SK-N-SH (cell line): ENCODE data around the gene TAP1. TPM values are rescaled to one million over a fixed set of nuclear protein-coding genes. Genes with fewer than 3 reads are reported as not detected.

Source experiments
- CTCF ChIA-PET: fragments of 300-600, 350-600 bp; formaldehyde crosslinking; extraction: SDS; loops from one replicate; lab custom pipeline; 2021; lab: Yijun Ruan, JAX
- POLR2A ChIA-PET: fragments of 350-600 bp; sonication (Branson Sonifier 250); formaldehyde crosslinking; extraction: SDS; loops from one replicate; lab custom pipeline; 2020; ENCODE audit warnings: antibody characterized with exemption, inconsistent platforms; lab: Yijun Ruan, JAX
- DNase-seq: peaks from one replicate; pipeline ENCODE4 v3.0.0; 2012
- H2AFZ ChIP-seq: fragments of 200-600 bp; sonication (generic); 2 replicates; pipeline ENCODE4 v1.8.1; 2016; ENCODE audit warnings: antibody characterized with exemption, mild to moderate bottlenecking, low read depth
- H3F3A ChIP-seq: fragments of 200-600 bp; sonication (generic); replicated peaks from 2 replicates; pipeline ENCODE3; 2016; ENCODE audit warnings: antibody characterized with exemption, mild to moderate bottlenecking; ENCODE audit not compliant: insufficient read depth
- H3K27ac ChIP-seq, 2 experiments: fragments of 200-500 bp in 1 of 2; fragments of 200-600 bp in 1 of 2; sonication (Bioruptor generic) in 1 of 2; sonication (generic), shearing (Covaris generic) in 1 of 2; 2 replicates each; pipeline versions ENCODE4 v1.5.1 to v1.6.1; 2014 to 2016; ENCODE audit warnings: low read depth in 2 of 2, inconsistent platforms in 1 of 2, low read length in 1 of 2, mild to moderate bottlenecking in 1 of 2, mixed read lengths in 1 of 2
- H3K27me3 ChIP-seq: fragments of 200-600 bp; sonication (generic), shearing (Covaris generic); 2 replicates; pipeline ENCODE4 v1.6.1; 2016; ENCODE audit warnings: mixed run types; ENCODE audit not compliant: insufficient read depth
- H3K36me3 ChIP-seq, 2 experiments: fragments of 200-500 bp in 1 of 2; fragments of 200-600 bp in 1 of 2; sonication (Bioruptor generic) in 1 of 2; sonication (generic) in 1 of 2; replicated peaks in 1 of 2; 2 replicates each; pipeline versions ENCODE3 to v1.5.1; 2014 to 2016; ENCODE audit warnings: low read length in 1 of 2, mild to moderate bottlenecking in 1 of 2; ENCODE audit not compliant: insufficient read depth in 2 of 2, control insufficient read depth in 1 of 2
- H3K4me1 ChIP-seq, 2 experiments: fragments of 200-500 bp in 1 of 2; fragments of 200-600 bp in 1 of 2; sonication (Bioruptor generic) in 1 of 2; sonication (generic), shearing (Covaris generic) in 1 of 2; 2 replicates each; pipeline versions ENCODE4 v1.5.1 to v1.6.1; 2014 to 2016; ENCODE audit warnings: low read depth in 1 of 2, low read length in 1 of 2, mixed run types in 1 of 2; ENCODE audit not compliant: insufficient read depth in 2 of 2, control insufficient read depth in 1 of 2
- H3K4me2 ChIP-seq: fragments of 200-600 bp; sonication (generic), shearing (Covaris generic); 2 replicates; pipeline ENCODE4 v1.6.1; 2017; ENCODE audit warnings: mixed run types
- H3K4me3 ChIP-seq, 2 experiments: fragments of 200-500 bp in 1 of 2; fragments of 200-600 bp in 1 of 2; sonication (Bioruptor generic) in 1 of 2; sonication (generic), shearing (Covaris generic) in 1 of 2; 2 replicates each; pipeline versions ENCODE4 v1.5.1 to v1.8.1; 2014 to 2016; ENCODE audit warnings: low read depth in 2 of 2, inconsistent platforms in 1 of 2, low read length in 1 of 2, mild to moderate bottlenecking in 1 of 2, mixed read lengths in 1 of 2, moderate library complexity in 1 of 2
- H3K79me2 ChIP-seq: fragments of 200-600 bp; sonication (generic); 2 replicates; pipeline ENCODE4 v1.8.1; 2017; ENCODE audit warnings: mild to moderate bottlenecking; ENCODE audit not compliant: insufficient read depth
- H3K9ac ChIP-seq: fragments of 200-600 bp; sonication (generic); 2 replicates; pipeline ENCODE4 v1.6.1; 2017; ENCODE audit warnings: mixed run types
- H3K9me2 ChIP-seq: fragments of 200-600 bp; sonication (generic); 2 replicates; pipeline ENCODE4 v1.6.1; 2017; ENCODE audit warnings: mixed run types
- H3K9me3 ChIP-seq: fragments of 200-600 bp; sonication (generic); 2 replicates; pipeline ENCODE4 v1.6.1; 2017; ENCODE audit warnings: mixed run types, mild to moderate bottlenecking, moderate library complexity
- H4K20me1 ChIP-seq: fragments of 200-600 bp; sonication (generic); 2 replicates; pipeline ENCODE4 v1.6.1; 2017; ENCODE audit warnings: mild to moderate bottlenecking, mixed run types; ENCODE audit not compliant: insufficient read depth
- CHD2 ChIP-seq: fragments of 150-350 bp; IDR thresholded peaks from 2 replicates; pipeline ENCODE4 v1.6.1; 2018; ENCODE audit warnings: low read length; ENCODE audit not compliant: partially characterized antibody
- FOSL2 ChIP-seq: IDR thresholded peaks from 2 replicates; pipeline ENCODE4 v1.4.0; 2012; ENCODE audit warnings: low read depth, mild to moderate bottlenecking, moderate library complexity, borderline replicate concordance
- FOXM1 ChIP-seq: IDR thresholded peaks from 2 replicates; pipeline ENCODE4 v1.4.0; 2012; ENCODE audit warnings: low read depth, mild to moderate bottlenecking
- GABPA ChIP-seq: IDR thresholded peaks from 2 replicates; pipeline ENCODE4 v1.4.0; 2012; ENCODE audit warnings: low read depth, mild to moderate bottlenecking
- GATA2 ChIP-seq: sonication (generic); formaldehyde crosslinking; IDR thresholded peaks from 2 replicates; pipeline ENCODE4 v1.5.0; 2020; ENCODE audit warnings: mild to moderate bottlenecking, missing genetic modification reagents
- MAX ChIP-seq: IDR thresholded peaks from 2 replicates; pipeline ENCODE4 v1.4.0; 2012; ENCODE audit warnings: low read depth
- MXI1 ChIP-seq: IDR thresholded peaks from 2 replicates; pipeline ENCODE4 v1.6.1; 2012; ENCODE audit warnings: mild to moderate bottlenecking, low read depth, low read length, improper control_type of control experiment
- NFIC ChIP-seq: IDR thresholded peaks from 2 replicates; pipeline ENCODE4 v1.4.0; 2012; ENCODE audit warnings: borderline replicate concordance
- NRF1 ChIP-seq: IDR thresholded peaks from 2 replicates; pipeline ENCODE4 v1.6.1; 2012; ENCODE audit warnings: low read depth, mild to moderate bottlenecking, low read length
- SIN3A ChIP-seq: IDR thresholded peaks from 2 replicates; pipeline ENCODE4 v1.6.1; 2012; ENCODE audit warnings: low read depth, mild to moderate bottlenecking, low read length, moderate library complexity, borderline replicate concordance
- TAF1 ChIP-seq: IDR thresholded peaks from 2 replicates; pipeline ENCODE4 v1.6.1; 2012; ENCODE audit warnings: low read depth, mild to moderate bottlenecking, low read length, moderate library complexity, borderline replicate concordance
- TCF12 ChIP-seq: IDR thresholded peaks from 2 replicates; pipeline ENCODE4 v1.4.0; 2012
- USF1 ChIP-seq: IDR thresholded peaks from 2 replicates; pipeline ENCODE4 v1.4.0; 2012; ENCODE audit warnings: low read depth, borderline replicate concordance
- USF2 ChIP-seq: fragments of 150-350 bp; IDR thresholded peaks from 2 replicates; pipeline ENCODE4 v1.6.1; 2017; ENCODE audit warnings: antibody characterized with exemption, low read length, low read depth, borderline replicate concordance
- YY1 ChIP-seq: IDR thresholded peaks from 2 replicates; pipeline ENCODE4 v1.4.0; 2012; ENCODE audit warnings: low read depth, mild to moderate bottlenecking
- ZBTB33 ChIP-seq: IDR thresholded peaks from 2 replicates; pipeline ENCODE4 v1.4.0; 2012; ENCODE audit warnings: low read depth, borderline replicate concordance
- WGBS: methylation state at CpG from one replicate; pipeline ENCODE4 v1.1.6; 2017; ENCODE audit warnings: low lambda C conversion rate; 5-methylcytosine and 5-hydroxymethylcytosine counted together
- polyA plus RNA-seq, 3 experiments: library from polyadenylated mRNA; depleted of rRNA; stranded (reverse); fragments of >200 nt; gene quantifications; 2 replicates each; pipeline ENCODE4 v1.2.3, GENCODE V29; 2012
- TF ChIP-seq, protein P1 (sequence below): IDR thresholded peaks from 2 replicates; pipeline ENCODE4 v1.6.1; 2012; ENCODE audit warnings: mild to moderate bottlenecking, low read depth, low read length, moderate library complexity

TAP1 gene
- polyA plus RNA-seq, 1 of the 3 experiments (the other 2 are of a cell fraction) = 31.1 TPM

DNA sequence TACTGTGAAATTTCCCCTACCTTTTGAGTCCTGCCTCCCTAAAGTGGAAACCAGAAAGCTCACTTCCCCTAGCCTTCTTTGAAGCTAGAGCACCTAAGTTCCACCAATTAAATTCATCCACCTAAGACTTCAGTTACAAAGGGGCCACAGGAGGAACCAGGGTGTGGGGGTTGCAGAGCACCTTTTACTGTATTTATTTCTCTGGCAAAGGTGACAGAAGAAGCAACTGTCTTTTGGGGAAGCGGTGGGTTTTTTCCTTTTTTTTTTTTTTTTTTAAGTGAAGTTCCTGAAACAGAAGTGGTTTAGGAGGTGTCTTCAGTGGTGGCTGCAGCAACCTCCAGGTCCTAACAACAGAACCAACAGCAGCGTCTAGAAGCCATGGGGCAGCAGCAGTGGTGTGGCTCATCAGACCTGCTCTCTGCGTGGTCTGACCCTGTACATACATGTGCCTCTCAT, 13.5 kb upstream of the TAP1 start:
- Histone ChIP-seq H3K9me3 (no peaks in the 10 kb centered on the region), H3K27me3 (peaks cover 29% of the 10 kb centered on the region), H3K9me2 (no peaks in the 10 kb centered on the region), H3K36me3 (no peaks in the 10 kb centered on the region), H3K27ac (no peak overlapping the region), H3K79me2 (no peaks in the 10 kb centered on the region), H3F3A (no peaks in the 10 kb centered on the region), H3K4me1 (no peaks in the 10 kb centered on the region), H3K9ac (no peak overlapping the region), H4K20me1 (no peaks in the 10 kb centered on the region), H3K4me3 (no peak overlapping the region), H3K4me2 (no peak overlapping the region), H2AFZ (no peak overlapping the region)
- ChIA-PET POLR2A (no interaction called here), CTCF (interaction anchor here (0.7 to 9.5 kb wide), 25 partner anchors 10 to 555 kb away, joined by 3 to 223 read pairs (median 10); partner anchors contain the start of genes HLA-DMA, PSMB8, PSMB9 and TAP1)
- no peak for TF ChIP-seq USF1
- no peak for TF ChIP-seq NFIC
- no peak for TF ChIP-seq SIN3A
- no peak for TF ChIP-seq USF2
- no peak for TF ChIP-seq TCF12
- TF ChIP-seq TAF1 = no peak
- TF ChIP-seq CHD2 = no peak
- WGBS = 18% methylated on average over 3 of the region's 3 CpGs
- DNase-seq = no peak

DNA sequence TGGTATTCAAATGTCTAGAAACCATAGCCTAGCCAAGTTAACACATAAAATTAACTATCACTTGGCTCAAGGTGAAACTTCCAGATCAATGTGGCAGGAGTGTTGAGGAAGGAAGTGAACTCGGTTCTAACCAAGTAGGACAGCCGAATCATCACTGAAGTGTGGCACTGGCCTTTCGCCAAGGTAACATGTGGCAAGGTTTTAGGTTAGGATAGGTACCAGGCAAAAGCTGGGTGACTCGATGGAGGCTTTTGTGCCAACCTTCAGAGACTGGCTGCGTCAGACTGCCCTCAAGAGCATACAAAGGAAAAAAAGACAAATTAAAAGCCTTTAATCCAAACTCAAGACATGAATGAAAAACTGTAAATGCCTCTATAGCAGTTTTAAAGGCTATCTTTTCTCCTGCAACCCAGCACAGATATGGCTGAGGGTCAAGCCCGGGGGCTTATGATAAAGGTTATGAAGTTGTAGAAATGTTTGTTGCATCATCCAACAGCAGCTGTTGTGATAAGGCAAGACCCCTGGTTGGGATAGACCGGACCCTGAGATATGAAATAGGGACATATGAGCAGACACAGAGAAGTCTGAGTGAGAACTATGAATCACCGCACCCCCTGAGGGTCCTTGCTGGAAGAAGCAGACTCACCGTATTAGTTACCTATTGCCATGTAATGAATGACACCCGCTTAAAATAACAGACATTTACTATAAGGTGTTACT, 12.4 kb upstream of the TAP1 start:
- Histone ChIP-seq H3K79me2 (no peaks in the 10 kb centered on the region), H3K27me3 (peaks cover 22% of the 10 kb centered on the region), H4K20me1 (no peaks in the 10 kb centered on the region), H3K9me3 (no peaks in the 10 kb centered on the region), H3K36me3 (no peaks in the 10 kb centered on the region), H3K27ac (no peak overlapping the region), H3F3A (no peaks in the 10 kb centered on the region), H3K9ac (no peak overlapping the region), H3K9me2 (no peaks in the 10 kb centered on the region), H2AFZ (no peak overlapping the region), H3K4me3 (no peak overlapping the region), H3K4me1 (no peaks in the 10 kb centered on the region), H3K4me2 (no peak overlapping the region)
- POLR2A ChIA-PET = no interaction called here
- 13% methylated on average over 10 of the region's 10 CpGs for WGBS
- CTCF ChIA-PET = interaction anchor here (0.6 to 9.5 kb wide), 4 partner anchors 9 to 405 kb away, joined by 3 to 223 read pairs (median 4); partner anchors contain the start of gene TAP2
- DNase-seq = no peak
- no peak for TF ChIP-seq NFIC
- TF ChIP-seq USF1 = no peak
- no peak for TF ChIP-seq NRF1
- TF ChIP-seq ZBTB33 = no peak
- TF ChIP-seq FOSL2 = no peak
- TF ChIP-seq MXI1 = no peak
- no peak for TF ChIP-seq CHD2
- no peak for TF ChIP-seq YY1
- TF ChIP-seq, protein P1, sequence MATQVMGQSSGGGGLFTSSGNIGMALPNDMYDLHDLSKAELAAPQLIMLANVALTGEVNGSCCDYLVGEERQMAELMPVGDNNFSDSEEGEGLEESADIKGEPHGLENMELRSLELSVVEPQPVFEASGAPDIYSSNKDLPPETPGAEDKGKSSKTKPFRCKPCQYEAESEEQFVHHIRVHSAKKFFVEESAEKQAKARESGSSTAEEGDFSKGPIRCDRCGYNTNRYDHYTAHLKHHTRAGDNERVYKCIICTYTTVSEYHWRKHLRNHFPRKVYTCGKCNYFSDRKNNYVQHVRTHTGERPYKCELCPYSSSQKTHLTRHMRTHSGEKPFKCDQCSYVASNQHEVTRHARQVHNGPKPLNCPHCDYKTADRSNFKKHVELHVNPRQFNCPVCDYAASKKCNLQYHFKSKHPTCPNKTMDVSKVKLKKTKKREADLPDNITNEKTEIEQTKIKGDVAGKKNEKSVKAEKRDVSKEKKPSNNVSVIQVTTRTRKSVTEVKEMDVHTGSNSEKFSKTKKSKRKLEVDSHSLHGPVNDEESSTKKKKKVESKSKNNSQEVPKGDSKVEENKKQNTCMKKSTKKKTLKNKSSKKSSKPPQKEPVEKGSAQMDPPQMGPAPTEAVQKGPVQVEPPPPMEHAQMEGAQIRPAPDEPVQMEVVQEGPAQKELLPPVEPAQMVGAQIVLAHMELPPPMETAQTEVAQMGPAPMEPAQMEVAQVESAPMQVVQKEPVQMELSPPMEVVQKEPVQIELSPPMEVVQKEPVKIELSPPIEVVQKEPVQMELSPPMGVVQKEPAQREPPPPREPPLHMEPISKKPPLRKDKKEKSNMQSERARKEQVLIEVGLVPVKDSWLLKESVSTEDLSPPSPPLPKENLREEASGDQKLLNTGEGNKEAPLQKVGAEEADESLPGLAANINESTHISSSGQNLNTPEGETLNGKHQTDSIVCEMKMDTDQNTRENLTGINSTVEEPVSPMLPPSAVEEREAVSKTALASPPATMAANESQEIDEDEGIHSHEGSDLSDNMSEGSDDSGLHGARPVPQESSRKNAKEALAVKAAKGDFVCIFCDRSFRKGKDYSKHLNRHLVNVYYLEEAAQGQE = no peak
- TF ChIP-seq MAX = no peak
- no peak for TF ChIP-seq GABPA
- TF ChIP-seq TAF1 = no peak
- no peak for TF ChIP-seq GATA2
- no peak for TF ChIP-seq FOXM1
